ENCODE data around the gene CD9. TPM values are rescaled to one million over a fixed set of nuclear protein-coding genes. Genes with fewer than 3 reads are reported as not detected.

CD9 gene
- total and polyA plus RNA-seq, 4 experiments from 2014 or later: 1.4 to 5.8 (median 4.4) TPM

- Mint-ChIP-seq H3K36me3 (no peaks in the 10 kb centered on the region), H3K4me1 (peaks cover 0 to 1% (median 0%) of the 10 kb centered on the region in 4 donors), H3K27ac (no peak overlapping the region), H3K27me3 (peaks cover 4 to 13% of the 10 kb centered on the region in 2 donors), H3K9me3 (peaks cover 0 to 3% (median 0%) of the 10 kb centered on the region in 8 donors), H3K4me3 (no peak overlapping the region)
- Histone ChIP-seq H3K4me1 (ENCODE audit: insufficient read depth, low read length) (no peaks in the 10 kb centered on the region), H3K36me3 (ENCODE audit: insufficient read depth, low read length) (no peaks in the 10 kb centered on the region), H3K27ac (ENCODE audit: low read depth, low read length) (no peak overlapping the region), H3K4me3 (ENCODE audit: low read length in 2 of 2) (no peak overlapping the region), H3K9me3 (ENCODE audit: control insufficient read depth in 1 of 2, low read length in 2 of 2) (no peaks in the 10 kb centered on the region), H3K27me3 (ENCODE audit: insufficient read depth, low read length) (no peaks in the 10 kb centered on the region)
- CTCF ChIA-PET (ENCODE audit: partially characterized antibody): interaction anchor here (0.8 kb wide), 1 partner anchor 14 kb away, joined by 3 read pairs; no protein-coding TSS in a partner anchor
- intact Hi-C loops (cut with micrococcal nuclease): no loop called here
- DNase-seq: no peak
- POLR2A ChIA-PET (ENCODE audit: partially characterized antibody): no interaction called here
Observed at GRCh38 chr12:6263931-6264330, 63.7 kb downstream of the CD9 start.

- H3K36me3 ChIP-seq (ENCODE audit: insufficient read depth, low read length): no peaks in the 10 kb centered on the region
- no peaks in the 10 kb centered on the region for H3K27me3 ChIP-seq (ENCODE audit: insufficient read depth, low read length)
- no peaks in the 10 kb centered on the region for H3K4me1 ChIP-seq (ENCODE audit: insufficient read depth, low read length)
- Mint-ChIP-seq H3K36me3 (no peaks in the 10 kb centered on the region), H3K9me3 (peaks cover 0 to 3% (median 0%) of the 10 kb centered on the region in 8 donors), H3K27ac (peak overlapping the region in 2 of 7 donors; percentile 3), H3K4me1 (peaks cover 0 to 1% (median 0%) of the 10 kb centered on the region in 4 donors), H3K4me3 (no peak overlapping the region), H3K27me3 (peaks cover 3 to 13% of the 10 kb centered on the region in 2 donors)
- no peak overlapping the region for H3K27ac ChIP-seq (ENCODE audit: low read depth, low read length)
- ChIA-PET CTCF (ENCODE audit: partially characterized antibody) (interaction anchor here (0.8 kb wide), 1 partner anchor 13 kb away, joined by 3 read pairs; no protein-coding TSS in a partner anchor), POLR2A (ENCODE audit: partially characterized antibody) (no interaction called here)
- DNase-seq: no peak
- H3K9me3 ChIP-seq (ENCODE audit: control insufficient read depth in 1 of 2, low read length in 2 of 2): no peaks in the 10 kb centered on the region
- H3K4me3 ChIP-seq (ENCODE audit: low read length in 2 of 2): no peak overlapping the region
- intact Hi-C loops (cut with micrococcal nuclease): no loop called here
Observed at GRCh38 chr12:6264402-6265037, 64.3 kb downstream of the CD9 start.

GRCh38 chr12:6265038-6265405, 64.8 kb downstream of the CD9 start:
- Histone ChIP-seq H3K36me3 (ENCODE audit: insufficient read depth, low read length) (no peaks in the 10 kb centered on the region), H3K4me3 (ENCODE audit: low read length in 2 of 2) (no peak overlapping the region), H3K27ac (ENCODE audit: low read depth, low read length) (no peak overlapping the region), H3K27me3 (ENCODE audit: insufficient read depth, low read length) (no peaks in the 10 kb centered on the region), H3K9me3 (ENCODE audit: control insufficient read depth in 1 of 2, low read length in 2 of 2) (no peaks in the 10 kb centered on the region), H3K4me1 (ENCODE audit: insufficient read depth, low read length) (no peaks in the 10 kb centered on the region)
- H3K36me3 Mint-ChIP-seq: no peaks in the 10 kb centered on the region
- POLR2A ChIA-PET (ENCODE audit: partially characterized antibody): no interaction called here
- peaks cover 0 to 3% (median 0%) of the 10 kb centered on the region in 8 donors for H3K9me3 Mint-ChIP-seq
- intact Hi-C loops (cut with micrococcal nuclease): no loop called here
- H3K27me3 Mint-ChIP-seq: peaks cover 3 to 13% of the 10 kb centered on the region in 2 donors
- CTCF ChIA-PET (ENCODE audit: partially characterized antibody): interaction anchor here (0.8 kb wide), 1 partner anchor 13 kb away, joined by 3 read pairs; no protein-coding TSS in a partner anchor
- H3K27ac Mint-ChIP-seq: peak overlapping the region in 1 of 7 donors; percentile 3
- H3K4me3 Mint-ChIP-seq: no peak overlapping the region
- no peak for DNase-seq
- H3K4me1 Mint-ChIP-seq: peaks cover 0 to 1% (median 0%) of the 10 kb centered on the region in 4 donors

GRCh38 chr12:6266541-6266966, 66.4 kb downstream of the CD9 start:
- no peak overlapping the region for H3K27ac Mint-ChIP-seq
- ChIA-PET POLR2A (ENCODE audit: partially characterized antibody) (no interaction called here), CTCF (ENCODE audit: partially characterized antibody) (interaction anchor here (0.8 kb wide), 1 partner anchor 71 kb away, joined by 4 read pairs; no protein-coding TSS in a partner anchor)
- no peak for DNase-seq
- intact Hi-C loops (cut with micrococcal nuclease): no loop called here
- no peak overlapping the region for H3K4me3 ChIP-seq (ENCODE audit: low read length in 2 of 2)
- no peaks in the 10 kb centered on the region for H3K36me3 Mint-ChIP-seq
- H3K9me3 ChIP-seq (ENCODE audit: control insufficient read depth in 1 of 2, low read length in 2 of 2): no peaks in the 10 kb centered on the region
- H3K4me1 Mint-ChIP-seq: peaks cover 0 to 1% (median 0%) of the 10 kb centered on the region in 4 donors
- no peaks in the 10 kb centered on the region for H3K36me3 ChIP-seq (ENCODE audit: insufficient read depth, low read length)
- peaks cover 0 to 3% (median 0%) of the 10 kb centered on the region in 8 donors for H3K9me3 Mint-ChIP-seq
- H3K4me3 Mint-ChIP-seq: no peak overlapping the region
- H3K27ac ChIP-seq (ENCODE audit: low read depth, low read length): no peak overlapping the region
- H3K4me1 ChIP-seq (ENCODE audit: insufficient read depth, low read length): no peaks in the 10 kb centered on the region
- peaks cover 6 to 10% of the 10 kb centered on the region in 2 donors for H3K27me3 Mint-ChIP-seq
- H3K27me3 ChIP-seq (ENCODE audit: insufficient read depth, low read length): no peaks in the 10 kb centered on the region

GRCh38 chr12:6266971-6267721, 66.9 kb downstream of the CD9 start:
- H3K4me3 Mint-ChIP-seq: no peak overlapping the region
- no peaks in the 10 kb centered on the region for H3K36me3 ChIP-seq (ENCODE audit: insufficient read depth, low read length)
- H3K27me3 Mint-ChIP-seq: peaks cover 6 to 10% of the 10 kb centered on the region in 2 donors
- peaks cover 0 to 3% (median 0%) of the 10 kb centered on the region in 8 donors for H3K9me3 Mint-ChIP-seq
- no peak overlapping the region for H3K27ac Mint-ChIP-seq
- H3K9me3 ChIP-seq (ENCODE audit: control insufficient read depth in 1 of 2, low read length in 2 of 2): no peaks in the 10 kb centered on the region
- DNase-seq: no peak
- H3K4me1 ChIP-seq (ENCODE audit: insufficient read depth, low read length): no peaks in the 10 kb centered on the region
- intact Hi-C loops (cut with micrococcal nuclease): no loop called here
- H3K4me1 Mint-ChIP-seq: peaks cover 0 to 1% (median 0%) of the 10 kb centered on the region in 4 donors
- POLR2A ChIA-PET (ENCODE audit: partially characterized antibody): no interaction called here
- no peaks in the 10 kb centered on the region for H3K27me3 ChIP-seq (ENCODE audit: insufficient read depth, low read length)
- H3K4me3 ChIP-seq (ENCODE audit: low read length in 2 of 2): no peak overlapping the region
- no peaks in the 10 kb centered on the region for H3K36me3 Mint-ChIP-seq
- CTCF ChIA-PET (ENCODE audit: partially characterized antibody): interaction anchor here (0.8 to 1.4 kb wide), 2 partner anchors 16 to 72 kb away, joined by 4 to 5 read pairs; no protein-coding TSS in a partner anchor
- no peak overlapping the region for H3K27ac ChIP-seq (ENCODE audit: low read depth, low read length)

GRCh38 chr12:6268484-6269157, 68.4 kb downstream of the CD9 start:
- H3K4me3 Mint-ChIP-seq: no peak overlapping the region
- Histone ChIP-seq H3K4me3 (ENCODE audit: low read length in 2 of 2) (no peak overlapping the region), H3K4me1 (ENCODE audit: insufficient read depth, low read length) (no peaks in the 10 kb centered on the region), H3K27ac (ENCODE audit: low read depth, low read length) (no peak overlapping the region), H3K9me3 (ENCODE audit: control insufficient read depth in 1 of 2, low read length in 2 of 2) (no peaks in the 10 kb centered on the region), H3K27me3 (ENCODE audit: insufficient read depth, low read length) (no peaks in the 10 kb centered on the region), H3K36me3 (ENCODE audit: insufficient read depth, low read length) (no peaks in the 10 kb centered on the region)
- peak overlapping the region in 1 of 7 donors; percentile 24 for H3K27ac Mint-ChIP-seq
- peaks cover 0 to 3% (median 0%) of the 10 kb centered on the region in 8 donors for H3K9me3 Mint-ChIP-seq
- peaks cover 0 to 3% (median 0%) of the 10 kb centered on the region in 4 donors for H3K4me1 Mint-ChIP-seq
- H3K27me3 Mint-ChIP-seq: peaks cover 6 to 11% of the 10 kb centered on the region in 2 donors
- intact Hi-C loops (cut with micrococcal nuclease): no loop called here
- POLR2A ChIA-PET (ENCODE audit: partially characterized antibody): no interaction called here
- CTCF ChIA-PET (ENCODE audit: partially characterized antibody): interaction anchor here (0.7 to 1.4 kb wide), 2 partner anchors 15 to 73 kb away, joined by 3 to 5 read pairs; no protein-coding TSS in a partner anchor
- no peak for DNase-seq
- H3K36me3 Mint-ChIP-seq: no peaks in the 10 kb centered on the region

- Histone ChIP-seq H3K36me3 (ENCODE audit: insufficient read depth, low read length) (no peaks in the 10 kb centered on the region), H3K4me1 (ENCODE audit: insufficient read depth, low read length) (no peaks in the 10 kb centered on the region), H3K27ac (ENCODE audit: low read depth, low read length) (no peak overlapping the region), H3K4me3 (ENCODE audit: low read length in 2 of 2) (no peak overlapping the region), H3K9me3 (ENCODE audit: control insufficient read depth in 1 of 2, low read length in 2 of 2) (no peaks in the 10 kb centered on the region), H3K27me3 (ENCODE audit: insufficient read depth, low read length) (no peaks in the 10 kb centered on the region)
- peaks cover 6 to 11% of the 10 kb centered on the region in 2 donors for H3K27me3 Mint-ChIP-seq
- no peaks in the 10 kb centered on the region for H3K36me3 Mint-ChIP-seq
- intact Hi-C loops (cut with micrococcal nuclease): no loop called here
- CTCF ChIA-PET (ENCODE audit: partially characterized antibody): no interaction called here
- DNase-seq: no peak
- H3K4me3 Mint-ChIP-seq: no peak overlapping the region
- peaks cover 0 to 3% (median 0%) of the 10 kb centered on the region in 4 donors for H3K4me1 Mint-ChIP-seq
- H3K27ac Mint-ChIP-seq: no peak overlapping the region
- no peaks in the 10 kb centered on the region for H3K9me3 Mint-ChIP-seq
- POLR2A ChIA-PET (ENCODE audit: partially characterized antibody): interaction anchor here (0.6 kb wide), 1 partner anchor 96 kb away, joined by 5 read pairs; no protein-coding TSS in a partner anchor
Observed at GRCh38 chr12:6269986-6270385, 69.8 kb downstream of the CD9 start.

All from CD4-positive, alpha-beta memory T cell (primary cell).